Measurements from ENCODE around the gene CEP128. TPM values are rescaled to one million over a fixed set of nuclear protein-coding genes. Genes with fewer than 3 reads are reported as not detected.
A peak's percentile ranks its signal among the peaks of the same experiment; 100 is the strongest.

Gene CEP128
- total and polyA plus RNA-seq, 2 experiments from 2014 or later = 2.4 to 5.2 TPM

DNA sequence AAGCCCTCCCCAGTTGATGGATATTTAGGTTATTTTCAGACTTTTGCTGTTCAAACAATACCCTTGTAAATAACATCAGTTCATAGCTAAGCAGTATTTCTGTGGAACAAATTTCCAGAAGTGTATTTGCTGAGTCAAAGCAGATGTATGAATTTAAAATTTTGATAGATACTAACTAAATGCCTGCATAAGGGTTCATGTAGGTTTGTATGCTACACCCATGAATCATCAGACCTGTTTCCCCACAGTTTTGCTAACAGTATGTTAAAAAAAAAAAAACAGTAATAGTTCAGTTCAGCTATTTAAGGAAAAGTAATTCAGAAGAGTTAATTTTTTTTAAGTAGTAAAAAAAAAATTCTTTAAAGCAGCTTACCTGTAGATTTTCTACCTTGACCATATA lies 494.1 kb downstream of the CEP128 start:
- TF ChIP-seq EZH2 (IDR thresholded peaks at IDR 0.05; ENCODE audit: insufficient read depth, poor library complexity, severe bottlenecking) = no peak
- TF ChIP-seq EZH2phosphoT487 (IDR thresholded peaks at IDR 0.05; ENCODE audit: insufficient read depth, low read depth) = no peak
- H2AFZ ChIP-seq = no peak overlapping the region
- no peaks in the 10 kb centered on the region for H3K27me3 ChIP-seq (replicated peaks; ENCODE audit: insufficient read depth)
- peak; percentile 52 for DNase-seq
- H3K79me2 ChIP-seq (ENCODE audit: insufficient read depth) = no peaks in the 10 kb centered on the region
- no peak overlapping the region for H3K4me3 ChIP-seq
- peak overlapping the region; percentile 14 for H3K4me2 ChIP-seq (ENCODE audit: unreplicated experiment)
- no peaks in the 10 kb centered on the region for H4K20me1 ChIP-seq (ENCODE audit: insufficient read depth)
- in situ Hi-C loops (cut with MboI) = no loop called here
- no peak overlapping the region for H3K9ac ChIP-seq
- H3K27ac ChIP-seq = no peak overlapping the region
- no peaks in the 10 kb centered on the region for H3K9me2 ChIP-seq (ENCODE audit: insufficient read depth)
- no peaks in the 10 kb centered on the region for H3K36me3 ChIP-seq (ENCODE audit: low read depth)
- H3F3A ChIP-seq (ENCODE audit: insufficient read depth) = 0 out of 2 replicates have a peak, but pooled peaks cover 4% of the 10 kb centered on the region
- peaks cover 15% of the 10 kb centered on the region for H3K4me1 ChIP-seq (ENCODE audit: insufficient read depth)
- no peaks in the 10 kb centered on the region for H3K9me3 ChIP-seq (ENCODE audit: low read depth)

Small RNA genes within 50 kb of the gene (small RNA-seq; reads per million reads assigned to genes)
- gene AC022404.1 (ENCODE audit: low read depth, low replicate concordance) = not detected

Other genes starting within 250 kb of the CEP128 start
- not detected in 2 replicates for gene TSHR, start 13.9 kb upstream of the CEP128 start, total RNA-seq (2014; rRNA removed; shearing (Covaris generic))
- gene TSHR, start 13.9 kb upstream of the CEP128 start, polyA plus RNA-seq (2016; fragmentation: Nextera tagmentation; extraction: Ambion mirVana) = not detected in 2 replicates